Body of pancreas (tissue), 4 donors: Measurements from ENCODE around the gene ANKAR. TPM values are rescaled to one million over a fixed set of nuclear protein-coding genes. Genes with fewer than 3 reads are reported as not detected.

Experiments used
- ATAC-seq: fragments of 150-250 bp; one replicate; pipeline ENCODE4 v1.9.1; 2016
- DNase-seq, 4 donors: peaks; one replicate each; pipeline ENCODE4 v3.0.0-alpha.2; 2019
- H3K27ac ChIP-seq, 4 donors: fragments of 200-600 bp; sonication (generic); 1 replicate in 3 of 4; 2 replicates in 1 of 4; pipeline versions ENCODE4 v1.5.1 to v1.6.1; 2016 to 2019; ENCODE audit warnings: mild to moderate bottlenecking in 1 of 4, mixed read lengths in 1 of 4, moderate library complexity in 1 of 4
- H3K27me3 ChIP-seq, 2 donors: fragments of 200-600 bp; sonication (generic); one replicate each; pipeline ENCODE4 v1.6.0; 2016; ENCODE audit warnings: mild to moderate bottlenecking in 1 of 2
- H3K36me3 ChIP-seq, 2 donors: fragments of 200-600 bp; sonication (generic); replicated peaks in 1 of 2; 2 replicates each; pipeline ENCODE4 v1.5.1; 2016; ENCODE audit warnings: low read depth in 2 of 2; ENCODE audit not compliant: insufficient read depth in 1 of 2
- H3K4me1 ChIP-seq: fragments of 200-600 bp; sonication (generic); one replicate; pipeline ENCODE4 v1.6.0; 2016
- H3K4me3 ChIP-seq, 2 donors: fragments of 200-600 bp; sonication (generic); 1 replicate in 1 of 2; 2 replicates in 1 of 2; pipeline ENCODE4 v1.5.1; 2016 to 2019
- H3K9me3 ChIP-seq, 3 donors: fragments of 200-600 bp; sonication (generic); 1 replicate in 2 of 3; 2 replicates in 1 of 3; pipeline ENCODE4 v1.5.1; 2016
- POLR2A ChIP-seq, 3 donors: fragments of 450-650 bp; IDR thresholded peaks; one replicate each; pipeline ENCODE4 v1.6.1; 2016; ENCODE audit warnings: antibody characterized with exemption in 3 of 3, mild to moderate bottlenecking in 2 of 3
- intact Hi-C: fragments of 100-400 bp; cut with DNase I; formaldehyde crosslinking; loops from one replicate; pipeline ENCODE4 v1.15.1; 2023
- total RNA-seq, 2 donors: library from RNA; depleted of rRNA; stranded (reverse); fragments of >200 nt; gene quantifications; one replicate each; pipeline ENCODE4 v1.1.0, GENCODE V29; 2016

The ANKAR gene
- total RNA-seq, 2 donors from 2014 or later = 10.9 to 14.3 TPM

- no peak for TF ChIP-seq POLR2A (IDR thresholded peaks at IDR 0.05)
- no peak overlapping the region for H3K4me3 ChIP-seq
- no peaks in the 10 kb centered on the region for H3K4me1 ChIP-seq
- no peaks in the 10 kb centered on the region for H3K36me3 ChIP-seq
- H3K27ac ChIP-seq = no peak overlapping the region
- no peaks in the 10 kb centered on the region for H3K9me3 ChIP-seq
- no peaks in the 10 kb centered on the region for H3K27me3 ChIP-seq
- intact Hi-C loops = no loop called here
- ATAC-seq (no peak), DNase-seq (no peak)
Measured at GRCh38 chr2:189723192-189723591, 48.7 kb downstream of the ANKAR start.

Other genes starting within 250 kb of the ANKAR start
- gene WDR75, start 233.2 kb upstream of the ANKAR start, total RNA-seq = 10 to 100 TPM; 14.2 to 26.2 TPM
- gene SLC40A1, start 93.9 kb upstream of the ANKAR start, total RNA-seq = 10 to 100 TPM; 30.3 to 61.2 TPM
- 10 to 100 TPM in 1 of 2 donors, 1 to 10 TPM in 1; 9.6 to 22.8 TPM for gene ASNSD1, start 13.2 kb upstream of the ANKAR start, total RNA-seq
- gene OSGEPL1, start 88.1 kb downstream of the ANKAR start, total RNA-seq = 1 to 10 TPM; 2.6 to 3.9 TPM
- 10 to 100 TPM; 61.7 to 68.9 TPM for gene ORMDL1, start 109.7 kb downstream of the ANKAR start, total RNA-seq
- gene PMS1, start 109.8 kb downstream of the ANKAR start, total RNA-seq = 10 to 100 TPM; 17.6 to 20.1 TPM